Measurements from ENCODE around the gene GPD1. TPM values are rescaled to one million over a fixed set of nuclear protein-coding genes. Genes with fewer than 3 reads are reported as not detected.

GPD1 gene
- total RNA-seq, 4 donors from 2014 or later: 0.17 to 2.5 (median 0.60) TPM

DNA sequence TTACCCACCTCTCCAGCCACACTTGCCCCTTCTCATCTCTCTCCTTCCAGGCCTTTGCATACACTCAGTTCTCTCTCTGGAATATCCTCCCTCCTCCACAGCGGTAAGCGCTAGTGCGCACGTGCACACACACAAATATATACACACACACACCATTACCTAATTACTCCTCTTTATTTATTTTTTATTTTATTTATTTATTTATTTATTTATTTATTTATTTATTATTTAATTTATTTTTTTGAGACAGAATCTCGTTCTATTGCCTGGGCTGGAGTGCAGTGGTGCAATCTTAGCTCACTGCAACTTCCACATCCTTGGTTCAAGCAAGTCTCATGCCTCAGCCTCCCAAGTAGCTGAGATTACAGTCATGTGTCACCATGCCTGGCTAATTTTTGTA is 34.7 kb upstream of the GPD1 start:
- no peak for TF ChIP-seq POLR2AphosphoS5 (IDR thresholded peaks at IDR 0.05)
- no peak for TF ChIP-seq EP300 (IDR thresholded peaks at IDR 0.05)
- no peak for TF ChIP-seq POLR2A (IDR thresholded peaks at IDR 0.05; ENCODE audit: low read depth)
- TF ChIP-seq, protein P1, sequence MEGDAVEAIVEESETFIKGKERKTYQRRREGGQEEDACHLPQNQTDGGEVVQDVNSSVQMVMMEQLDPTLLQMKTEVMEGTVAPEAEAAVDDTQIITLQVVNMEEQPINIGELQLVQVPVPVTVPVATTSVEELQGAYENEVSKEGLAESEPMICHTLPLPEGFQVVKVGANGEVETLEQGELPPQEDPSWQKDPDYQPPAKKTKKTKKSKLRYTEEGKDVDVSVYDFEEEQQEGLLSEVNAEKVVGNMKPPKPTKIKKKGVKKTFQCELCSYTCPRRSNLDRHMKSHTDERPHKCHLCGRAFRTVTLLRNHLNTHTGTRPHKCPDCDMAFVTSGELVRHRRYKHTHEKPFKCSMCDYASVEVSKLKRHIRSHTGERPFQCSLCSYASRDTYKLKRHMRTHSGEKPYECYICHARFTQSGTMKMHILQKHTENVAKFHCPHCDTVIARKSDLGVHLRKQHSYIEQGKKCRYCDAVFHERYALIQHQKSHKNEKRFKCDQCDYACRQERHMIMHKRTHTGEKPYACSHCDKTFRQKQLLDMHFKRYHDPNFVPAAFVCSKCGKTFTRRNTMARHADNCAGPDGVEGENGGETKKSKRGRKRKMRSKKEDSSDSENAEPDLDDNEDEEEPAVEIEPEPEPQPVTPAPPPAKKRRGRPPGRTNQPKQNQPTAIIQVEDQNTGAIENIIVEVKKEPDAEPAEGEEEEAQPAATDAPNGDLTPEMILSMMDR (IDR thresholded peaks at IDR 0.05): no peak
- WGBS: 94% methylated on average over 5 of the region's 5 CpGs
- Histone ChIP-seq H3K9me3 (no peaks in the 10 kb centered on the region), H3K27me3 (no peaks in the 10 kb centered on the region), H3K4me3 (no peak overlapping the region), H3K36me3 (no peaks in the 10 kb centered on the region), H3K27ac (replicated peaks in 1 of 4) (no peak overlapping the region), H3K4me1 (peaks cover 0 to 27% (median 22%) of the 10 kb centered on the region in 4 donors)
- no peak for DNase-seq (ENCODE audit: extremely low spot score)
- intact Hi-C loops (cut with DNase I): loop anchor here (5.0 kb wide), 1 partner anchor 47 kb away; no protein-coding TSS in a partner anchor

DNA sequence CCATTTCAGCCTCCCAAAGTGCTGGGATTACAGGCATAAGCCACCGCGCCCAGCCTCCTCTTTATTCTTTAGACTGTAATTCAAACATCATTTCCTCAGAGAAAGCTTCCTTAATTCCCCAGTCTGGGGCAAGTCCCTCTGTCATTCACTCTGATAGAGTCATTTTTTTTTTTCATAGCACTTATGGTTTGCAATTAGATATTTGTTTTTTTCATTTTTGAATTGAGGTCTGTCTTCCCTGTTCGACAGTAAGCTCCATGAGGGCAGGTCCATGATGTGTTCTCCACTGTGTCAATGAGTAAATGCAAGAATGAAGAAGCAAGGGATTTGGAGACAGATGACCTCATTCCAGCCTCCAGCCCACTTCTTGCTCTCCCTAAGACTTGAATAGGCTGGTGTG is 34.3 kb upstream of the GPD1 start:
- H3K27me3 ChIP-seq: no peaks in the 10 kb centered on the region
- H3K36me3 ChIP-seq: no peaks in the 10 kb centered on the region
- WGBS: 97% methylated on average over 3 of the region's 3 CpGs
- no peaks in the 10 kb centered on the region for H3K9me3 ChIP-seq
- TF ChIP-seq POLR2A (IDR thresholded peaks at IDR 0.05; ENCODE audit: low read depth) (no peak), POLR2AphosphoS5 (IDR thresholded peaks at IDR 0.05) (no peak), EP300 (IDR thresholded peaks at IDR 0.05) (no peak)
- TF ChIP-seq, protein P1 (IDR thresholded peaks at IDR 0.05): no peak
- H3K4me1 ChIP-seq: peaks cover 0 to 27% (median 22%) of the 10 kb centered on the region in 4 donors
- no peak overlapping the region for H3K27ac ChIP-seq (replicated peaks in 1 of 4)
- DNase-seq (ENCODE audit: extremely low spot score): no peak
- H3K4me3 ChIP-seq: no peak overlapping the region
- intact Hi-C loops (cut with DNase I): loop anchor here (5.0 kb wide), 1 partner anchor 47 kb away; no protein-coding TSS in a partner anchor

DNA sequence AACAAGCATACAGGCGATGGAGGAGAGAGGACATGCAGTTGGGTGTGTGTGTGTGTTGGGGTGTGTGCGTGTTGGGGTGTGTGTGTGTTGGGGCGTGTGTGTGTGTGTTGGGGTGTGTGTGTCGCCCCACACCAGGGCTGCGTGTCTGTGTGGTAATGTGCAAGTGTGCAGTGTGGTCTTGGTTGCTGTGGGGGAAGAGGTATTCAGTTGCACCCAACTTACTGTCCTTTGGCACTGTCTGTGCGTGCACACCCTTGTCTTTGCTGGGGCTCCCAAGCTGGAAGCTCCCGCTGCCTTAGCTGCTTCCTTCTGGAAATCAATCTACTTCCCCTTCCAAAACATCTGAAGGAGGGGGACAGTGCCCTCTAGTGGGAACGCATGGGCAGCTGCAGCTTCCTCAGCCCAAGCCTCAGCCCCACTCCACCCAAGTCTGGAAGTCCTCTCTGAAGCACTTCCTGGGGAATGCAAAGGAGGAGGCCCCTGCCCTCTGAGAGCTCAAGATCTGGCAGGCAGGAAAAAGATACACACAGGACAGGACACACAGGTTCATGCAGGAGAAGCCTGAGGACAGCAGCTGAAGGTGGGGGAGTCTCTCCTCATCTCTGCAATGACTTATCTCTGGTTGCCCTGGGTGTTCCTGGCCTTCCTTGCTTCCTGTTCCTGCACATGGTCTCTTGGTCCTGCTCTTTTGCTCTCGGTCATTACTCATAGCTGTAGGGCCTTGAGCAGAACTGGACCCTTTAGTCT is 33.3 kb upstream of the GPD1 start:
- TF ChIP-seq POLR2A (IDR thresholded peaks at IDR 0.05; ENCODE audit: low read depth): no peak
- TF ChIP-seq, protein P1 (IDR thresholded peaks at IDR 0.05): peak; percentile 89 to 97 (median 96)
- Histone ChIP-seq H3K27ac (replicated peaks in 1 of 4) (no peak overlapping the region), H3K4me1 (peaks cover 3 to 32% (median 27%) of the 10 kb centered on the region in 4 donors), H3K27me3 (no peaks in the 10 kb centered on the region), H3K4me3 (no peak overlapping the region), H3K9me3 (no peaks in the 10 kb centered on the region), H3K36me3 (no peaks in the 10 kb centered on the region)
- intact Hi-C loops (cut with DNase I): loop anchor here (2.0 kb wide), 1 partner anchor 104 kb away; no protein-coding TSS in a partner anchor
- peak; percentile 95 for DNase-seq (ENCODE audit: extremely low spot score)
- WGBS: 38% methylated on average over 9 of the region's 9 CpGs

DNA sequence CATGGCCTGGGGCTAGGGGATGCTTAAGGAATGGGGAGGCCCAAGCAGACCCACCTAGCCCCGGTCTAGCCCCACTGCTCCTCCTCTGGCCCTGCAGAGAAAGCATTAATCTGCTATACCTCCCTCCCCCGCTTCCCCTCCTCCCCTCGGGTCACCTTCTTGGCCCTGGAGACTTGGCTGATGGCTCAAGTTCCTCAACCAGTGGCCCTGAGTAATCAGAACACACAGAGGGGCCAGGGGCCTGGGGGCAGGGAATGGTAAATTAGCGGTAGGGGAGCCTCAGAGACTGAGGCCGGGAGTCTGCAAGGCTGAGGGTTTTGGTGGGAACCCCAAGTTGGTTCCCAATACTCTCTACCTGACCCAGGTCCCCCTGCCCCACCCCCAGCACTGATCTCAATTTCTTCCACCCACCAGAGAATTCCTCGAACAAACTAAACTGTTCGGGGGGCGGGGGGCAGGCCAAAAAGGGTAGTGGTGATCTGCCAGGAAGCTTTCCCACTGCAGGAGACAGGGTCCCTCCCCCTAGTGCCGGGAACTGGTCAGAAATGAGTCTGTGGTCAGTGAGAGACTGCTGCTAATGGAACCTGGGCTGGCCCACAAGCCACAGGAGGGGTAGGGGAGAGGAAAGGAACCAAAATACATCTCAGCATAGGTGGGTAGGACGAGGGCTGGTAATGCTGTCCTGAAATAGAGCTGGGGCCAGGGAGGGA is 31.5 kb upstream of the GPD1 start:
- Histone ChIP-seq H3K27ac (replicated peaks in 1 of 4) (no peak overlapping the region), H3K4me3 (no peak overlapping the region), H3K27me3 (no peaks in the 10 kb centered on the region), H3K36me3 (no peaks in the 10 kb centered on the region), H3K9me3 (no peaks in the 10 kb centered on the region), H3K4me1 (peaks cover 3 to 18% (median 15%) of the 10 kb centered on the region in 4 donors)
- 80% methylated on average over 10 of the region's 10 CpGs for WGBS
- intact Hi-C loops (cut with DNase I): no loop called here
- no peak for DNase-seq (ENCODE audit: extremely low spot score)
- no peak for TF ChIP-seq POLR2A (IDR thresholded peaks at IDR 0.05; ENCODE audit: low read depth)
- TF ChIP-seq POLR2AphosphoS5 (IDR thresholded peaks at IDR 0.05): no peak
- TF ChIP-seq, protein P1 (IDR thresholded peaks at IDR 0.05): no peak
- no peak for TF ChIP-seq EP300 (IDR thresholded peaks at IDR 0.05)
